Activated CD4-positive, alpha-beta T cell treated with anti-CD3 and anti-CD28 coated beads, Interleukin-2, amount 50 U/mL, for 48 hours (primary cell): ENCODE data around the gene PON3.

Source experiments
- DNase-seq, 2 experiments: peaks; one replicate each; pipeline ENCODE4 v3.0.0-alpha.2; 2020

The PON3 gene

DNA sequence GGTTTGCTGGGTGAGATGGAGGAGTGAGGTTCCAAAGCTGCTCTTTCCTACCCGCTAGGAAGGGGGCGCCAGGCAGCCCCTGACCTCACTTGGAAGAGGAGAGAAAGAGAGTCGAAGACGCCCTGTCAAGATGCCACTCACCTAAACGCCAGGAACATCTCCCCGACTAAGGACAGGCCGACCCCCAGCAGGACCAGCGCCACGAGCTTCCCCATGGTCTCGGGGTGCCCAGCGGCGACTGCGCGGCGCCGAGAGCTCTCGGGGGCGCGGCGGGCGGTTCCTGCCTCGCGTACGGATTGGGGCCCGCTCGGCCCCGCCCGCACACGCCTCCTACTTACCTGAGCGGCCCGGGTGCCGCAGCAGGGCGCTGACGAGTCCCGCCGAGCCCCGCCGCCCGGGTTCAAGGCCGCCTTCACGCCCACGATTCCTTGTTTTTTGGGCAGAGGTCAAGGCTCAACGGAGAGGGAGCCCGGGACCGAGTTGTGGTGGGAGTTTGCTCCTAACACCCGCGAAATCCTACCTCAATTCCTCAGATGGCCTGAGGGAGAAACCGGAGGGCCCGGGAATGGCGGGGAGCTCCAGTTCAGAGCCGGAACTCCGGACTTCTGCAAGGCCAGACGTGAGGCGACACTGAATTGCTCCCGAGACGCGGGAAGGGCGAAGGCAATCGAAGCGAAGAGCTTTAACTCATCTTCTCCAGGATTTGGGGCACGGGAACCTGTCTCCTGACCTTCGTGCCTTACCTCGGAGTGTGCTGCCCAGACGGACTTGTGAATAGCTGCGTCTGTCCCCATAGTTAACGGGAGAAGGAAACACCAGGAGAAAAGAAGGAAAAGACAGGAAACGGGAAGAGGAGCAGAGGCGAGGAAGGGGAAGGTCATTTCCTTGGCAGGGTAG lies at the start of gene PON3:
Gene PON3 (minus strand): TSS at position 240 of the 897 bp plus-strand sequence. CDS start 25 bp downstream, at position 215.
- DNase-seq: peak; percentile 6 to 14

DNA sequence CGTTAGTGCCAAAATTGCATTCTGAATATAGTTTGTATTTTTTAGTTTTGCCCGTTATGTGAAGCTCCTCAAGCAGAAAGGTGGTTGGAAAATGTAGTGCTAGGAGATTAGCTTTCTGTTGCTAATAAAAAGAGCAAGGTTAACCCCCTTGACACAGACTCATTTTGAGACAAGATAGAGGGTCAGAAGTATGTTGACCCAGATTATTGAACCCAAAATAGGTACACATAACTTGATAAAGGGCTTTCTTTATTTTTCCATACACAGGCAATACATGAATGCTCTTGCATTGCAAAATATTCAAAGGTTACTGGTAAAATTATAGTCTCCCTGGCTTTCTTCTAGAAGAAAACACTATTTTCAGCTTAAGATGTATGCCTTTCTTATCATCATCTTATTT lies 48.6 kb upstream of the PON3 start:
- DNase-seq: no peak

DNA sequence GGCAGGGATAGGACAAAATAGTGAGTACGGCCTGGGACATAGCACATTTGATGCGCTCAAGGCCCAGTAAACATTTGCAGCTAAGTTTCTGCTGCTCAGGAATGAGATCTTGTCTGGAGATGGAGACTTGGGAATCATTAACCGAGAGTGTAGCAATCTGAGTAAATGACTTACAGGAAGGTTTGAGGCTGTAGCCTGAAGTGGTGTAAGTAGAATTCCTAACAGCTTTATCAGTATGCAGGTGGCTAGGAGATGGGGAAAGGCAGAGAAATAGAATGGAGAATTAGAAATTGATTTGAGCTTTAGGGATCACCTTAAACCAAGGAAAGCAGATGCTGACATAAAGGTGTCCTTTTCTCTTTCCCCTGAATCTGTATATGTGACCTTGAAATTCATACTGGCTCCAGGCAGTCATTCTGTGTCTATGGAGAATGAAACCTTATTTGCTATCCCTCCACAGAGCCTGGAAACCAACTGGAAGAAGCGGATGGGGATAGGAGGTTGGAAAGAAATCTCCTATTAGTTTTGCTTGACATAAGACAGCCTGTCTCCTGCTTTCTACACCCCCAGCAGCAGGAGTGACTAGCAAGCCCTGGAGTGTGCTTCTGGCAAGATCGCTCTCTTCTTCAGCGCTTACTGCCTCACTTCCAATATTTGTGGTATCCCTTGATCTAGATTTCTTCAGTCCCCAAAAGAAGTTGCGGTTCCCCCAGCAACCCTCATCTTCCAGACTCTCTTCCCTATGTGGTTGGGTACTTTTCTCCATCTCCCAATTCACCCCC lies 45.1 kb upstream of the PON3 start:
- DNase-seq: no peak

DNA sequence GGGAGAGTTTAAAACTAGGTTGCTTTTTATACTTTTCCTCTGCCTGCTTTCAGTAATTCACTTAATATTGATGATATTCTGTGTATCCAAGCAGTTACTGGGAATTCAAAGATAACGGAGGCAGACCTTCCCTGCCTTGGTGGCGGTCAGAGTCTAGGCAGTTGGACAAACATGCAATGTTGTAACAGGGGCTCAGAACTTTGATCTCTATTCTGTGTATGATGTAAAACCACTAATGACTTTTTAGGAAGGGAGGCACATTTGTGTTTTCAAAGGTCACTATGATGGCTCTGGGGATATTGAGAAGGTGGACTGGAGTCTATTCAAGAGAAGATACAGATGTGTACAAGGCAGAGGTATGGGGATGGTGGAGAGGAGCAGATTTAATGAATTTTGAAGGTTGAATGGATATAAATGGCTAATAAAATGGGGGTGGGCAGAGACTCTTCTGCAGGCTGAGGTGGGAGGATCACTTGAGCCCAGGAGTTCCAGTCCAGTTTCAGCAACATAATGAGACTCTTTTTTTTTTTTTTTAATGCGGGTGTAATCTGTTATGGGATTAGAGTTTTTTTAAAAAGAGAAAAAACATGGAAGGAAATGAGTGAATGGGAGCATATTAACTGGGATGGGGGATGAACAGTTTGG lies 44.3 kb upstream of the PON3 start:
- DNase-seq: no peak

DNA sequence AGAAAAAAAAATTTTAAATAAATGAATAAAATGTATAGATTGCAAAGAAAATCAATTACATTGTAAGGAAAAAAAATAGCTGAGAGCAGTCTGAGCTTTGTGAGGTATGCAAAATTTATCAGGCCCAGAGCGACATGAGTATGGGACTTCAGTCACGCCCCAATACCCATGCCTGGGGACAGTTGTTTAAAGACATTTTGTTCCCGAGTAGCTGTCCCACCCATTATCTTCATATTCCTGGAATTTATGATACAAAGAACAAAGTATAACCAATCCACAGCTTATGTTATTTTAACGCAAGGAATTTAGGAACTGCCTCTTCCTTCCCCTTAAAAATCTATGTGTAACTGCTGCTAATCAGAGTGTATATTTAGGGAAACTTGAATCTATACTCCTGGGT lies 40.2 kb upstream of the PON3 start:
- no peak for DNase-seq

GRCh38 chr7:95435422-95435780 lies 39.2 kb upstream of the PON3 start:
- no peak for DNase-seq

DNA sequence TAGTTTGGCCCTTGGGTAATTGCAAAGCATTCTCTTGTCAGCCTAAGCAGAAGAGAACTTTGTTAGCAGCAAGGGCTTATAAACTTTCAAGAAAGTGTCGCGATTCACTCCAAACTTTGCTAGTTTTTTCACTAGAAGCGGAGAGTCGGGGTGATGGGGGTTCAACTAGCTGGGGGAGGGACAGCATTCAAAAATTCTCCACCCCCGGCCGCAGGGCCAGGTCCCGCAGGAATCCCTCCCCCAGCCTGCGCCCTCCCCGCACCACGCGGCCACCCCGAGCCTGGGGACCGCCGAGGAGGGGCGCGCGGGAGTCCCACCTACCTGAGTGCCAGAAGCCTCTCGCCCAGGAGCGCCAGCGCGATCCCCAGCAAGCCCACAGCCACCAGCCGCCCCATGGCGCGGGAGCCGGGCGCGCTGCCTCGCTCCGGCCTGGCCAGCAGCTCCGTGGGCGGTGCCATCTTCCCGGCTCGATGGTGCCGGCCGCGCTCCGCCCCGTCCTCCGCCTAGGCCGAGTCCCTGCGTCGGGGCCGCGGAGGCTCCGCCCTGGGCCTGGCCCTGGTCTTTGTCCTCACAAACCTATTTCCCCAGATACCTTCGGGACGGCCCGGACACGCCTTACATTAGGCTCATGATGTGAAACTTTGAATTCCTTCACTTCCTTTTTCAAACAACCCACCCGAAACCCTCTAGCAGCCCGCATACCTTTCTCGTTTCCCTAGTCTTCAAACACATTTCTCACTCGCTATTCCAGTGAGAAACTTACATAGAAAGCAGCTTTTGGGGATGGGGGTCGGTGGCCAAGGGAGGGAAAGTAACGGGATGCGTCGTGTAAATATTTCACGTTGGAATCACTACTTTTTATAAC lies 38.6 kb upstream of the PON3 start, which contains the start of gene PON2:
Gene PON2 (minus strand): TSS at position 472 of the 865 bp plus-strand sequence. CDS start 77 bp downstream, at position 395.
- peak; percentile 47 to 52 for DNase-seq

- no peak for DNase-seq
Observed at GRCh38 chr7:95433952-95434556, 37.9 kb upstream of the PON3 start.

- DNase-seq: no peak
Observed at GRCh38 chr7:95433129-95433528, 37.0 kb upstream of the PON3 start.

DNA sequence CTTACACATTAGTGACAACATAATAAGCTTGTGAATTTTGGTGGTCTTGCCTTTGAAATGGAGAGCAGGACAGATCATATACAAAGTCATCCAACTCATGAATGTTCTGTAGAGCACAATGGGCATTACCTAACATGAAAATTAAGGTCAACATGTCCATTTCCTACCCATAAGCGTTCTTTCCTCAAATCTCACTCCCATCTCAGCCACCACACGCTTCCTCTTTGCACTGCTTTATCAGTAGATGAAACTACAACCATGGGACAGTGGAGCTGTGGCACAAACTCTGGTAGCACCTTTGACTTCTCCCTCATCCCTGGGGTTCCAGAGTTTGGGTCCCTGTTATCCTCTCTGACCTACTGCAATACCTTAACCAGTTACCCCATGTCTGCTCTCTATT lies 36.4 kb upstream of the PON3 start:
- DNase-seq: no peak

GRCh38 chr7:95430864-95431263 lies 34.7 kb upstream of the PON3 start:
- no peak for DNase-seq

- DNase-seq: no peak
Observed at GRCh38 chr7:95429241-95429990, 33.2 kb upstream of the PON3 start.

GRCh38 chr7:95427914-95428516 lies 31.8 kb upstream of the PON3 start:
- DNase-seq: no peak

- no peak for DNase-seq
Observed at GRCh38 chr7:95427166-95427565, 31.0 kb upstream of the PON3 start.

DNA sequence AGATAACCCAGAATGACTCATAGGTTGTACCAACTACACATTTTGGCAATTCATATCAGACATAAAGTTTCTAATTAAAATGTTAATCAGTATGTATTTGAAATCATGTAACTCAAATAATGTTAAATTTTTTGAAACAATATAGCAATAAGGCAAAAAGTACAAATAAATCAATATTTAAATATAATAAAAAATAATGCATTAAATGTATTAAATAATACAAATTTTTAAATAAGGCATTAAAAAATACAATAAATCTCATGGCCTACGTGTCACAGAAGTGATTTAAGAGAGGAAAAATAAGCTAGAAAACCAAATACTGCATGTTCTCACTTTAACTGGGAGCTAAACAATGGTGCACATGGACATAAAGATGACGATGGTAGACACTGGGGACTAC lies 29.5 kb upstream of the PON3 start:
- no peak for DNase-seq

DNA sequence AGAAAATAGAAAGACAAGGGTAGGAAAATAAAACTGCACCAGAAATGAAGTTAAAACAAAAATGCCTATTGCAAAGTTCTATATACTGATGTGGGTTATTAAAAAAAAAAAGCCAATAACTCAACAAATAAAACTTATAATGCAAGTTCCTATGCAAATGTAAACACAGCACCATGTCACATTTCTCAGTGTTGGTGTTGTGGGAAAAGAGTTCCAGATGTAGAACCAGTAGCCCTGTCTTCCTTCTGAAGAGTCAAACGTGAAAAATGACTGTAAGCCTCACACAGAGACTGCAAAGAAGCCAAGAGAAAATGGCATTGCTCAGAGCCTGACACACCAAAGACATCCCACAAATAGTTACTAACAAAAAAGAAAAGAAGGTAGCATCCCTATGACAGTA lies 28.5 kb upstream of the PON3 start:
- no peak for DNase-seq

- no peak for DNase-seq
Observed at GRCh38 chr7:95421847-95422444, 25.8 kb upstream of the PON3 start.

- DNase-seq: no peak
Observed at GRCh38 chr7:95421000-95421846, 25.0 kb upstream of the PON3 start.

DNA sequence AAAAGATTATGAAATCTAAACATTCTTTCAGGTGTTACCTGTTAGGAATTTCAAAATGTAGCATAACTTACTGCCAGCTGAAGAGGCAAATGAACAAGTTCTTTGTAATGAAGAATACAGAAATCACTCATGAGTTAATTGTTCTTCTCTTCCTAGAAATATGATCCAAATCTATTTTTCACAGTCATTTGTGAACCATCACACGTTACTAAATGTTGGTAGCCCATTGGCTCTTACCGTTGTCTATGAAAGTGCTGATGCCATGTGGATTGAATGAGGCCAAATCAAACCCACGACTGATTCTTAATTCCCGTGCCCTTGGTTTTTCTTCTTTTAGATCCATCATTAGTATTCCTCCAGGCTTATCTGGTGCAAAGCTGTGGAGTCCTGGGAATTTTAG lies 15.9 kb upstream of the PON3 start:
- no peak for DNase-seq
